Measurements from ENCODE around the gene CDK15.
"Not testable (repeated sequence)": the region's sequence is repeated elsewhere in the genome, so short reads cannot be mapped to it uniquely, and the experiment has no call there.

The CDK15 gene

DNA sequence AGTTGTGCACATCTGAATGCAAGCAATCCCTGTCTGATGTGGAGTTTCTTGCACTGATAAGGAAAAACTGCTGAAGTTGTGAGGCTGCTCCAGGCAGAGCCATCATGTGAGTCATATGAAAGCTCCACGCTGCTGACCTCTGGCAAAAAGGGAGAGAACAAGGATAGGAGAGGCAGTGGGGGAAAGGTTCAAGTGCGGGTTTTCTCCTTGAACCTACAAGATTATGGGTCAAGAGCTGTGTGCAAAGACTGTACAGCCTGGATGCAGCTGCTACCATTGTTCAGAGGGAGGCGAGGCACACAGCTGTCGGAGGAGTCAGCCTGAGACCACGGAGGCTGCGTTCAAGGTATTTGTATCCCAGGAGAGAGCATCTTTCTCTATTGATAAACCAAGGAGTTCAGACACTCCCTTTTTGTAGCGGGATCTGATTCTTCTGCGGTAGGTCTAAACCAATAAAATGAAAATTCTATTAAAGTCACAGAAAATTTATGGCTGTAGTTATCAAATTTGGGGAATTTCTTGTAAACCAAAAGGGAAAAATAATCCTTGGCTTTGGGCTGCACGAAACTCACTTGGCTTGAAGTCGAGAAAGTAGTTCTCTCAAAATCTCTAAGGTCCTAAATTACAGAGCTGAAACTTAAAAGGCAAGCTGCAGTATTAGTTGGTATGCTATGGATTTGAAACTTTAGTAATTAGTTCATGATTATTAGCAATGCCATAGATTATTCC, at the start of gene CDK15:
TSS of gene CDK15 (plus strand) at position 96 of the 729 bp plus-strand sequence. CDS start at position 224, 128 bp downstream.
- DNase-seq (ENCODE audit: low spot score): peak; percentile 25

- no peak for DNase-seq (ENCODE audit: low spot score)
Observed at GRCh38 chr2:201758234-201758633, 48.1 kb upstream of the CDK15 start.

- DNase-seq (ENCODE audit: low spot score): no peak
Observed at GRCh38 chr2:201758873-201759272, 47.5 kb upstream of the CDK15 start.

- no peak for DNase-seq (ENCODE audit: low spot score)
Observed at GRCh38 chr2:201759567-201759966, 46.8 kb upstream of the CDK15 start.

GRCh38 chr2:201761101-201761500, 45.2 kb upstream of the CDK15 start:
- no peak for DNase-seq (ENCODE audit: low spot score)

GRCh38 chr2:201764469-201764868, 41.9 kb upstream of the CDK15 start:
- not testable (repeated sequence) for DNase-seq (ENCODE audit: low spot score)

DNA sequence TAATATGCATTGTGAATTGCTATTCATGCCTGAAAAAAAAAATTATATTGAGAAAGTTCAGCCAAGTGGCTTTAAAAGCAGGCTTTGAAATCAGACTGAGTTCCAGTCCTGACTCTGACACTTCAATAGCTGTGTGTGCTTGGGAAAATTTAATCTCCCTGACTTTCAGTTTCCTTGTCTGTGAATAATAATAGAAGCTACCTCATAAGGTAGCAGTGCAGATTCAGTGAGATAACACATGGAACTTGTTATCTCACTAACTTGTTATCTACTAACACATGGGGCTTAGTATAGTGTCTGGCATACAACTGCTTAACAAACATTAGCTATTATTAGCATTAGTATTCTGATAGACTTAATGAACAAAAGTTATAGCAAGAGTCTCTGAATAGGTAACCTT, 40.5 kb upstream of the CDK15 start:
- no peak for DNase-seq (ENCODE audit: low spot score)

DNA sequence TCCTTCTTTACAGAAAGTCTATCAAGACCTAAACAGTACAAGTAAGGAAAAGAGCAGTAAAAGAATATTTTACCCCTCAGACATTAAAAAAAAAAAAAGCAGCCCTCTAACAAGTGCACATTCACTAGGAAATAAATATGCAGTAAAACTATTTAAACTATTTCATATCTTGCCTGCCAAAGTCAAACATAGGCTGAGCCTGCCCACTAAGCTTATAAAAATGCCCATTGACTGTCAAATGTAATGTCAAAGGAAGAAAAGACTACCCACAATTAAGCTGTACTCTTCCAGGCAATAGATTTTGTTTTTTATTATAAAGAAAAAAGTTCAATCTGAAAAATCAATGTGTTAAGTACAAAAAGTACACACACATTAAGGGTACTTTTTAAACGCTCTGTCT, 37.4 kb upstream of the CDK15 start:
- DNase-seq (ENCODE audit: low spot score): peak; percentile 43

DNA sequence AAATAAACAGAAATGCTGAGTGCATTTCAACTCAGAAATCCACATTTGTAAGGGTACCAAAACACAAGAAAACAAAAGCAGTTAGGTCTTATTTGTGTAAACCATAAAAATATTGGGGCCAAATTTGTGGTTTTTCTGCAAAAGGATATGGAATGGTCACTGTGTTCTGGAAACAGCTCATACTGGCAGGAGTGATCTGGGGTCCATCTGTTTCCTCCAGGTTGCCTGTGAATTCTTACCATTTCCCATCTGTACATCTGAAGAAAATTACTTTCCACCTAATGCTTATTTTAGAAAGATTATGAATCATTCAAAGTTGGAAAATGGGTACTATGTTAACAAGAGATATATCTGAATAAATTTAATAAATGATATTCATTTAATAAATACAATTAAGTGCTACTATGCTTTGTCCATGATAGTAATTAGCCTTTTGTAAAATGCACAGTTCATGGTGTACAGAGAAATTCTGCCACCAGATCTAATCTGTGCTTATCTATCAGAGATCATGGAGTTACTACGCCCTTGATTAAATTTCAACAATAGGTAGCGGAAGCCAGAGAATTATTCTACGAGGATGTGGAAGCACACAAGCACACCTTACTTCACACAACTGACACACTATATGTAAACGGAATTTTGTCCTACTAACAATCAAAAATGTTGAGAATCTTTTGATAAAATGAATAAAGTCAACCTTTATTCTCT, 36.5 kb upstream of the CDK15 start:
- DNase-seq (ENCODE audit: low spot score): no peak

DNA sequence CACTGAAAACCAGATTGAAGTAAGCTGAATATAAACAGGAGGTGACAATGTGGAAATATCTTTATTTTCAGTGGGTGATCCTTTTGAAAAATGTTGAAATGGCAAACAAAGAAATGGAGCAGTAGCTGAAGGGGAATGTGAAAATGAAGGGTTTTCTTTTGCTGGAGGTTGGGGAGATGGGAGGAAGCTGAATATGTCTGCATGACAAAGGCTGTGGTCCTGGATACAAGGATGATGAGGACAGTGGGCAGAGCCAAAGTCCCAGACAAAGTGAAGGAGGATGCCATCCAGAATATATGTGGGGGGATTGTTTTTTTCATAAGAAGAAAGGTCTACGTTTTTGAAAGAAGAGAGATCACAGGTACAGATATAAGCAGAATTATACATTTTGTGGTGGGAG, 32.3 kb upstream of the CDK15 start:
- DNase-seq (ENCODE audit: low spot score): no peak

DNA sequence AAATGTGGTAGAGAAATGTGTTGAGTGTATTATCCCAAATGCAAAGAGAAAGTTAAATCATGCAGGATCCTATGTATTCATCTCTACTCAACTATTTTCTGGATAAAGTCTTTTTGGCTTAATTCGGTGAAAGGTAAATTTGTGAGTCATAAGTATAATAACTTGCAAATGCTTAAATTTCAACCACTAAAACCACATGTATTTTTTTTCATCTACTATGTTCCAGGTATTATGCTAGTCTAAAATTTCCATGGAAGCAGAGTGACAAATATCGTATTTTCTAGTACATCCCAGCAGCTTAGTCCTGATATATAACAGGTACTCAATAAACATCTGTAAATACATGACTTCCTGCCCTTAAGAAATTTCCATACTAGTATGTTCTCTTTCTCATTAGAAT, 31.8 kb upstream of the CDK15 start:
- no peak for DNase-seq (ENCODE audit: low spot score)

- no peak for DNase-seq (ENCODE audit: low spot score)
Observed at GRCh38 chr2:201775326-201775725, 31.0 kb upstream of the CDK15 start.

GRCh38 chr2:201777043-201777442, 29.3 kb upstream of the CDK15 start:
- DNase-seq (ENCODE audit: low spot score): no peak

DNA sequence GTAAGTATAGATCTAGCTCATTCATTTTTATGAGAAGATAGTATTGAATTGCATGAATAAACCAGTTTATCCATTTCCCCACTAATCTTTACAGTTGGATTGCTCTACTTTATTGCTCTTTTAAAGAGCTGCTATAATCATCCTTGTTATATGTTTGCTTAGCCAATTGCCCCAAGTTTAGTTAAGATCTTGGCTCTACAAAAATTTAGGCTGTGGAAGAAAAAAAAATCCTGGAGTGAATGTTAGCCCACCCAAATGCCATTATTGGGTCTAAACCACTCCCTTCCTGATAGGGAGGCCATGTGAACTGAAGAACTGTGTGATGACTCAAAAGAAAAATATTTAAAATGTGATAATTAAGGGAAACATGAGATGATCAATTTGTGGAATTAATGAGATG, 28.5 kb upstream of the CDK15 start:
- DNase-seq (ENCODE audit: low spot score): no peak

- DNase-seq (ENCODE audit: low spot score): peak; percentile 30
Observed at GRCh38 chr2:201779901-201780673, 26.2 kb upstream of the CDK15 start.

DNA sequence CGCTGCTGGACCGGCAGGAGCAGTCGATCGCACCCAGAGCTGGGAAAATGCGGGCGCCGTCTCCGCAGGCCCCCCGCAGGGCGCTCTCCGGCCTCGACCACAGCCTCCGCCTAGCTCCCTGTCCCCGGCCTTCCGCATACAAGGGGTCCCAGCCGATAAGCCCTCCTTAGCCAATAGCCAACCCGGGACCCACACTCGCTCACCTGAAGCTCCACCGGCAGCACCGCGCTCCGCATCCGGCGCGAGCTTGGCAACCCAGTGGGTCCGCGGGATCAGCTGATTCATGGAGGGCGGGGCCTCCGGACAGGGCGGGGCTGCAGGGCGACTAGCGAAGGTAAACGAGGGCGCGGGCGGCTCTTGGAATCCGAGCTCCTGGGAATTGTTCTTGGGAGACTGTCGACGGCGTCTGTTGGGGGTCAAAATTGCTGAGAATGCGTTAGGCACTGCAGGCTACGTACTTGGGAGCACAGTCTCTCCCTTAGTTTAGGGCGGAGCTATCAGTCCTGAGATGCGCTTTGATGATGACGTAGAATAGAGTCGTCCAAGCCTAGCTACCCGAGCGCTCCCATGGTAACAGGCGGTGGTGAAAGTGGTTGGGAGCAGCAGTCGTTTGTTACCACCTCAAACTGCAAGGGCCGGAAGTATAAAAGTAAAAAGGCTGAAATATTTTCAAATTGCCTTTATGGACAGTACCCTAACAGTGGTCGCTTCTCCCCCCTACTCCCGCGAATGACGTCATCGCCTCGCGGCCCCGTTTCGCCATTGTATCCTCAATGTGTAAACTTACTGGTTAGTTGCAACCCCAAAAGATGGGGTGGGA, 25.5 kb upstream of the CDK15 start, which contains the start of gene ALS2:
TSS of gene ALS2 (minus strand) at position 260 of the 820 bp plus-strand sequence. CDS start 12,048 bp downstream, outside the sequence.
- peak; percentile 90 for DNase-seq (ENCODE audit: low spot score)

DNA sequence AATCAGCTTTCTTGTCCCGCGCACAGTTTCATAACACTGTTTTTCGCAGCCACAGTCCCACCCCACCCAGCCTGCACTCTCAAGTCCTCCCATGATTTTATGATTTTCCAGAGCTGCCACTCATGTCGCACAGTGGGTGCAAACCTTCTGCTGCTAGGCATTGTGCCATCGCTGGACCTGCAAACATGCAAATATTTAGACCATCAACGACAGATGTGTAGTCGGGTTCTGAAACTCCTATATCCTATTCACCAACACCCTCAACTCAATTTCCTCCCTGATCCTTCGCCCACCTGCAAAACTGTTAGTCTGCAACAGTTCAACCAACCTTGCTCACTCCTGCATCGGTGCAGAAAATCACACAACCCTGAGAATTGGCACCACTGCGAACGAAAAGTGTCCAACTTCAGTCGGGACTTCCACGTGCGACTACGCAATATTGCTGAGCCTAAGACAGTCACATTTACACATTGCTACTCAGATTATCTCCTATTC, 24.7 kb upstream of the CDK15 start:
- DNase-seq (ENCODE audit: low spot score): no peak

DNA sequence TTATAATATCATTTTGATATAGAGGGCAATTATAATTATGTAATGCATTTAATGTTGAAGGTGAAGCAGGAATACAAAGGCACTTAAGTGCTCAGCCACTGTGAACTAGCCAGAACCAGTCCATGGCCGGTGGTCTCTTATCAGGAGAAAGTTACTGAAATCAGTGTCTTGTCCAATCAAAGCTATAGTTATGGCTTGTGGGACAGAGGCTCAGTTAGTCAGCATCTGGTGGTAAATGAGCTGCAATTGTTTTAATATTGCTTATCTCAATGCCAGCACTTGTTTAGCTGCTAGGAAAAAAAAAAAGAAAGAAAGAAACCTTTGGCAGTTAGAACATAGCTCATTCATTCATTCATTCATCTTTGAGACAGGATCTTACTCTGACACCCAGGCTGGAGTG, 21.8 kb upstream of the CDK15 start:
- no peak for DNase-seq (ENCODE audit: low spot score)

DNA sequence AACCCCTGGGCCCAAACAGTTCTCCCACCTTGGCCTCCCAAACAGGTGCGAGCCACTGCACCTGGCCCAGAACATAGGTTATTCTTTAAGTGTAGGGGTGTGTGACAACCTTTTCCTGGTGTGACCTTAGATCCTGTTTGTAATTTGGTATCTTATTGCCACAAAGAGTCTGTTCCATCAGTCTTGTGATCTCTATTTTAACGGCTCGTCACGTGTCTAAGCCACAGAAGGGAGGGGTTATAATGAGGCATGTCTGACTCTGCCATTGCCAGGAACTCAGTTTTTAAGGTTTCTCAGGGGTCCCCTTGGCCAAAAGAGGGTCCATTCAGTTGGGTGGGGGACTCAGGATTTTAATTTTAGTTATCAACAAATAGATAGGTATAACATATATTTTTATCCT, 21.2 kb upstream of the CDK15 start:
- no peak for DNase-seq (ENCODE audit: low spot score)

DNA sequence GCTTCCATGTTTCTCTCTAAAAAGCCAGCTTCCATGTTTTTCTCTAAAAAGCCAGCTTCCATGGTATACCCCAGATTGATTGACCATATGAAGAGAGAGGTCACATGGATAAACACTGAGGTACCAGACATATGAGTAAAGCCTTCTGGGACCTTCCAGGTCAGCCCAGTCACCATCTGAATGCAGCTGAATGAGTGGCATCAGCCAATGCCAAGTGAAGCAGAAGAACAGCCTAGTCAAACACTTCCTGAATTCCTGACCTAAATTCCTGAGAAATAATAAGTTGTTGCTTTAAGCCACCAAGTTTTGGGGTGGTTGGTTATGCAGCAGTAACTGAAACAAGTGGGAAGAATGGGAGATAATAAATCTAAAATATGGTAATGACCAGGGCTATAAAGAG, 19.9 kb upstream of the CDK15 start:
- no peak for DNase-seq (ENCODE audit: low spot score)

GRCh38 chr2:201788371-201788770, 18.0 kb upstream of the CDK15 start:
- DNase-seq (ENCODE audit: low spot score): no peak

- no peak for DNase-seq (ENCODE audit: low spot score)
Observed at GRCh38 chr2:201789395-201789794, 16.9 kb upstream of the CDK15 start.
